Endothelial cell (in vitro differentiated cells): ENCODE measurements around the gene LMF2. TPM values are rescaled to one million over a fixed set of nuclear protein-coding genes. Genes with fewer than 3 reads are reported as not detected.
"Not testable (repeated sequence)": the region's sequence is repeated elsewhere in the genome, so short reads cannot be mapped to it uniquely, and the experiment has no call there.

ENCODE experiments used
- DNase-seq: peaks from one replicate; pipeline ENCODE4 v3.0.0; 2021; ENCODE audit warnings: low spot score
- H3K27ac Mint-ChIP-seq: one replicate; pipeline ENCODE4 v1.8.0; 2021; ENCODE audit warnings: mixed read lengths, inconsistent platforms; ENCODE audit not compliant: unreplicated experiment
- H3K27me3 Mint-ChIP-seq: one replicate; pipeline ENCODE4 v1.8.0; 2021; ENCODE audit warnings: mild to moderate bottlenecking, moderate library complexity, mixed read lengths, inconsistent platforms; ENCODE audit not compliant: unreplicated experiment
- H3K36me3 Mint-ChIP-seq: one replicate; pipeline ENCODE4 v1.8.0; 2021; ENCODE audit warnings: mild to moderate bottlenecking, low read depth, mixed read lengths, inconsistent platforms; ENCODE audit not compliant: unreplicated experiment
- H3K4me1 Mint-ChIP-seq: one replicate; pipeline ENCODE4 v1.8.0; 2021; ENCODE audit warnings: mild to moderate bottlenecking, mixed read lengths, inconsistent platforms; ENCODE audit not compliant: unreplicated experiment
- H3K4me3 Mint-ChIP-seq: one replicate; pipeline ENCODE4 v1.8.0; 2021; ENCODE audit warnings: mild to moderate bottlenecking, mixed read lengths, inconsistent platforms; ENCODE audit not compliant: unreplicated experiment
- H3K9me3 Mint-ChIP-seq: one replicate; pipeline ENCODE4 v1.8.0; 2021; ENCODE audit warnings: mixed read lengths, inconsistent platforms; ENCODE audit not compliant: unreplicated experiment
- CTCF ChIP-seq: fragments of 200-600 bp; sonication (generic); IDR thresholded peaks from one replicate; pipeline ENCODE4 v1.5.0; 2021; ENCODE audit warnings: antibody characterized with exemption; ENCODE audit not compliant: unreplicated experiment
- total RNA-seq: library from RNA; stranded (reverse); fragmentation: NEBNext Ultra II Directional; extraction: Animal tissue kit (Norgen Biotek cat#: 25700); gene quantifications from one replicate; pipeline ENCODE4 v1.2.1, GENCODE V29; 2021; ENCODE audit not compliant: unreplicated experiment

Gene LMF2
- total RNA-seq, 1 donor from 2014 or later = 88.2 TPM

- TF ChIP-seq CTCF = no peak
Observed at GRCh38 chr22:50522806-50523438, 15.4 kb upstream of the LMF2 start.

GRCh38 chr22:50522208-50522805 lies 14.8 kb upstream of the LMF2 start:
- peaks cover 6% of the 10 kb centered on the region for H3K4me1 Mint-ChIP-seq
- peaks cover 13% of the 10 kb centered on the region for H3K27me3 Mint-ChIP-seq
- no peak overlapping the region for H3K27ac Mint-ChIP-seq
- no peak for DNase-seq
- no peak overlapping the region for H3K4me3 Mint-ChIP-seq
- no peak for TF ChIP-seq CTCF
- peaks cover 18% of the 10 kb centered on the region for H3K36me3 Mint-ChIP-seq
- no peaks in the 10 kb centered on the region for H3K9me3 Mint-ChIP-seq

More at GRCh38 chr22:50522806-50523438, 15.4 kb upstream of the LMF2 start:
- DNase-seq = no peak
- H3K4me3 Mint-ChIP-seq = peak overlapping the region; percentile 7
- H3K4me1 Mint-ChIP-seq = peaks cover 6% of the 10 kb centered on the region
- peaks cover 19% of the 10 kb centered on the region for H3K27me3 Mint-ChIP-seq
- H3K36me3 Mint-ChIP-seq = peaks cover 18% of the 10 kb centered on the region
- no peak overlapping the region for H3K27ac Mint-ChIP-seq
- H3K9me3 Mint-ChIP-seq = no peaks in the 10 kb centered on the region

- no peak overlapping the region for H3K4me3 Mint-ChIP-seq
- H3K36me3 Mint-ChIP-seq = peaks cover 18% of the 10 kb centered on the region
- no peak overlapping the region for H3K27ac Mint-ChIP-seq
- TF ChIP-seq CTCF = no peak
- DNase-seq = no peak
- H3K27me3 Mint-ChIP-seq = peaks cover 10% of the 10 kb centered on the region
- H3K9me3 Mint-ChIP-seq = no peaks in the 10 kb centered on the region
- peaks cover 6% of the 10 kb centered on the region for H3K4me1 Mint-ChIP-seq
Observed at GRCh38 chr22:50521710-50522109, 14.2 kb upstream of the LMF2 start.

DNA sequence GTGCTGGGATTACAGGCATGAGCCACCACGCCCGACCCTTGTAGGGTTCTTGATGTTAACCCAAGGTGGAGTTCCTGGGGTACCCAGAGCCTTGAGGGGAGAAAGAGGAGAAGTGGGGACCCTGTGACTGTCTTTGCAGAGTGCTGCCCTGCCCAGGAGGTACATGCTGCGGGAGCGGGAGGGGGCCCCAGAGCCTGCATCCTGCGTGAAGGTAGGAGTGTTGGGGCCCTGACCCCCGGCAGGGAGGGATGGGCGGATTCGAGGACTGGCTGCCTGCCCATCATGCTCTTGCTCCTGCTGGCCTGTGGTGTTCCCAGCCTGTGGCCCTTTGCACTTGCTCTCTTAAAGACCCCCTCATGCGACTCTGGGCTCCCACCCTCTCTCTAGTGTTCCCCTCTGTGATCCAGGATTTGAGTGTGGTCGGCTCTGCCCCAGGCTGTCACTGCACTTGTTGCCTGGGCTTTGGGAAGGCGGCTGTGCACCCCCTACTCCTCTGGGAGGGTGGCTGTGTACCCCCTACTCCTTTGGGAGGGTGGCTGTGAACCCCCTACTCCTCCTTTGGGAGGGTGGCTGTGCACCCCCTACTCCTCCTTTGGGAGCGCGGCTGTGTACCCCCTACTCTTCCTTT lies 13.4 kb upstream of the LMF2 start:
- no peak for DNase-seq

GRCh38 chr22:50520184-50520583 lies 12.7 kb upstream of the LMF2 start:
- H3K36me3 Mint-ChIP-seq = peaks cover 18% of the 10 kb centered on the region
- not testable (repeated sequence) for H3K27ac Mint-ChIP-seq, H3K4me3 Mint-ChIP-seq, H3K27me3 Mint-ChIP-seq, H3K4me1 Mint-ChIP-seq, DNase-seq, H3K9me3 Mint-ChIP-seq

More for the DNA sequence above, 13.4 kb upstream of the LMF2 start:
- Mint-ChIP-seq H3K27me3 (peaks cover 10% of the 10 kb centered on the region), H3K4me1 (peaks cover 6% of the 10 kb centered on the region), H3K36me3 (peaks cover 18% of the 10 kb centered on the region), H3K27ac (no peak overlapping the region), H3K4me3 (no peak overlapping the region), H3K9me3 (no peaks in the 10 kb centered on the region)
- no peak for TF ChIP-seq CTCF
